Upper lobe of left lung (tissue), 4 donors: ENCODE results near the gene STXBP6.

Experiments
- CTCF ChIP-seq, 6 experiments: fragments of 450-650 bp in 4 of 6; fragments of 200-600 bp in 2 of 6; sonication (generic) in 2 of 6; IDR thresholded peaks; one replicate each; pipeline ENCODE4 v1.5.1; 2016 to 2019; ENCODE audit warnings: antibody characterized with exemption in 6 of 6
- EP300 ChIP-seq, 4 donors: sonication (generic); formaldehyde crosslinking; IDR thresholded peaks; one replicate each; pipeline ENCODE4 v1.5.1; 2017; ENCODE audit warnings: antibody characterized with exemption in 4 of 4, control low read depth in 2 of 4

- TF ChIP-seq CTCF (IDR thresholded peaks at IDR 0.05): no peak
- TF ChIP-seq EP300 (IDR thresholded peaks at IDR 0.05): no peak
Observed at GRCh38 chr14:24815543-24815942, 234.4 kb downstream of the STXBP6 start.
